Mesothelial cell of epicardium (in vitro differentiated cells): ENCODE results near the gene HNRNPAB. TPM values are rescaled to one million over a fixed set of nuclear protein-coding genes. Genes with fewer than 3 reads are reported as not detected.

Experiments
- DNase-seq, 2 experiments: peaks; one replicate each; pipeline ENCODE4 v3.0.0; 2021; ENCODE audit warnings: low spot score in 2 of 2; ENCODE audit not compliant: unreplicated experiment in 2 of 2
- H3K27ac Mint-ChIP-seq: 2 replicates; pipeline ENCODE4 v1.8.0; 2021; ENCODE audit warnings: mixed read lengths
- H3K27me3 Mint-ChIP-seq: 2 replicates; pipeline ENCODE4 v1.8.0; 2021; ENCODE audit warnings: low read depth, mixed read lengths
- H3K36me3 Mint-ChIP-seq: 2 replicates; pipeline ENCODE4 v1.8.0; 2021; ENCODE audit warnings: mixed read lengths
- H3K4me1 Mint-ChIP-seq: 2 replicates; pipeline ENCODE4 v1.8.0; 2021; ENCODE audit warnings: mixed read lengths
- H3K4me3 Mint-ChIP-seq: 2 replicates; pipeline ENCODE4 v1.8.0; 2021; ENCODE audit warnings: mild to moderate bottlenecking, moderate library complexity, mixed read lengths
- H3K9me3 Mint-ChIP-seq: 2 replicates; pipeline ENCODE4 v1.8.0; 2021; ENCODE audit warnings: mixed read lengths
- CTCF ChIP-seq: fragments of 200-600 bp; sonication (generic); IDR thresholded peaks from one replicate; pipeline ENCODE4 v1.5.0; 2021; ENCODE audit warnings: antibody characterized with exemption; ENCODE audit not compliant: unreplicated experiment
- total RNA-seq: library from RNA; stranded (reverse); gene quantifications from 3 replicates; pipeline ENCODE4 v1.2.1, GENCODE V29; 2021

HNRNPAB gene
- total RNA-seq, 1 donor from 2014 or later, result 204 TPM

DNA sequence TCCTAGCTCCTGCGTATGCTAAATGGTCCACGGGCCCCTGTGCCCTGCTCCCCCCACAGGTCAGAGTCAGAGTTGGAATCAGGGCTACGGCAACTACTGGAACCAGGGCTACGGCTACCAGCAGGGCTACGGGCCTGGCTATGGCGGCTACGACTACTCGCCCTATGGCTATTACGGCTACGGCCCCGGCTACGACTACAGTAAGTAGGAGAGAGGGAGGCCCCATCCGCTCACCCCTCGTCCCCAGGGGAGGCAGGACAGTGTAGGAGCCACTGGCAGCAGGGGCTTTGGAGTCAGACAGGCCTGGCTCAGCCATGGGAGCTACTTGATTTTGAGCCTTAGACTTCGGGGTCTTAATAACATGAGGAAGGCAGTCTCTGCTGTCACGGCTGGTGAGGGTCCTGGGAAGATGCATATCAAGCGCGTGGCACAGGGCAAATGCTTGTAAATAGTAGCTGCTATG is 5.8 kb downstream of the HNRNPAB start:
- Mint-ChIP-seq H3K9me3 (no peaks in the 10 kb centered on the region), H3K27ac (no peak overlapping the region), H3K27me3 (no peaks in the 10 kb centered on the region), H3K4me1 (peaks cover 28% of the 10 kb centered on the region), H3K36me3 (peaks cover 30% of the 10 kb centered on the region), H3K4me3 (no peak overlapping the region)
- no peak for DNase-seq
- TF ChIP-seq CTCF, result no peak

GRCh38 chr5:178210686-178211085 is 6.4 kb downstream of the HNRNPAB start:
- H3K4me1 Mint-ChIP-seq, result peaks cover 25% of the 10 kb centered on the region
- peaks cover 30% of the 10 kb centered on the region for H3K36me3 Mint-ChIP-seq
- H3K27me3 Mint-ChIP-seq, result no peaks in the 10 kb centered on the region
- no peak for TF ChIP-seq CTCF
- H3K27ac Mint-ChIP-seq, result no peak overlapping the region
- no peaks in the 10 kb centered on the region for H3K9me3 Mint-ChIP-seq
- DNase-seq, result no peak
- no peak overlapping the region for H3K4me3 Mint-ChIP-seq

- Mint-ChIP-seq H3K36me3 (peaks cover 26% of the 10 kb centered on the region), H3K4me3 (no peak overlapping the region)
- no peak for DNase-seq
These were observed 7.0 kb downstream of the HNRNPAB start for GRCh38 chr5:178211095-178212048.

GRCh38 chr5:178212241-178213002 is 8.1 kb downstream of the HNRNPAB start:
- no peak overlapping the region for H3K27ac Mint-ChIP-seq
- H3K4me3 Mint-ChIP-seq, result no peak overlapping the region
- H3K9me3 Mint-ChIP-seq, result no peaks in the 10 kb centered on the region
- peaks cover 24% of the 10 kb centered on the region for H3K36me3 Mint-ChIP-seq
- no peaks in the 10 kb centered on the region for H3K27me3 Mint-ChIP-seq
- no peak for TF ChIP-seq CTCF
- no peak for DNase-seq
- H3K4me1 Mint-ChIP-seq, result peaks cover 8% of the 10 kb centered on the region

More at GRCh38 chr5:178211095-178212048, 7.0 kb downstream of the HNRNPAB start:
- no peaks in the 10 kb centered on the region for H3K27me3 Mint-ChIP-seq
- TF ChIP-seq CTCF, result no peak
- no peak overlapping the region for H3K27ac Mint-ChIP-seq
- H3K9me3 Mint-ChIP-seq, result no peaks in the 10 kb centered on the region
- peaks cover 18% of the 10 kb centered on the region for H3K4me1 Mint-ChIP-seq

GRCh38 chr5:178213003-178213461 is 8.7 kb downstream of the HNRNPAB start:
- no peaks in the 10 kb centered on the region for H3K9me3 Mint-ChIP-seq
- peaks cover 21% of the 10 kb centered on the region for H3K36me3 Mint-ChIP-seq
- peaks cover 2% of the 10 kb centered on the region for H3K4me1 Mint-ChIP-seq
- H3K27ac Mint-ChIP-seq, result peak overlapping the region; percentile 50
- DNase-seq, result no peak
- no peak overlapping the region for H3K4me3 Mint-ChIP-seq
- no peak for TF ChIP-seq CTCF
- no peaks in the 10 kb centered on the region for H3K27me3 Mint-ChIP-seq
